Limb (tissue), 2 donors: ENCODE data around the gene SLC38A2.

Experiments
- DNase-seq, 2 donors: peaks; one replicate each; pipeline ENCODE4 v3.0.0-alpha.2; 2016; ENCODE audit errors: extremely low spot score in 2 of 2

The SLC38A2 gene

DNA sequence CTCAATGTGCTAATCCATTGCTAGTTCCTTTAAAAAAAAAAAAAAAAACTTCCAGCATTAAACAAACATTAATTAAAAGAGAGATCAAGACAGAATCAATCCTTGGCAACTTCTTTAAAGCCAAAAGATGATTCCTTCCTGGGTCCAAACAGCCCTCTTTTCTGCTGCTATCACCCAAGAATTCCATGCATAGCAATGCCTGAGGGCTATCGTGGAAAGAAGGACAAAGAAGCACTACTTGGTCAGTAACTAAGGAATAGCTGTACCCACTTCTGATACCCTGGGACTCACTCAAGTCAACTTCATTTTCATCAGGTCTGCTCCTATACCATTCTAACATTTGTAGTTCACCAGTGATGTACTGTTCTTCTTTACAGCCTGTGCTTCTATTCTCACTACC lies 51.8 kb downstream of the SLC38A2 start:
- no peak for DNase-seq

DNA sequence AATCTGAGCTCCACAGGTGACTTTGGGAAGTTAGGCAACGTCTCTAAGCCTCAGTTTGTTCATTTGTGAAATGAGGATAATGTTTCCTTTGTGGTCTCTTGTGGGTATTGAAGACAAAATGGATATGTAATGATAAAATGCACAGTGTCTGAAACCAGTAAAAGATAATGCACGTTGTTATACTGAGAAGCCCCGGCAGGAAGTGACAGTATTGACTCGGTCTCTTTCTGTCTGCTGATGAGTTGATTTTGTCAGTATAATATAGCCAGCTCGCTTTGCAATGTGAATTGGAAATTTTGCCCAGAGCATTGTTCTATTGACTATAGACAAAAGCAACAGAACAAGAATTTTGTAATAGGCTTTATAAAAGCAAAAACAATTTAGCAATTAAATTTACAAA lies 54.5 kb downstream of the SLC38A2 start:
- no peak for DNase-seq
